ENCODE results near the gene CREB3.

DNA sequence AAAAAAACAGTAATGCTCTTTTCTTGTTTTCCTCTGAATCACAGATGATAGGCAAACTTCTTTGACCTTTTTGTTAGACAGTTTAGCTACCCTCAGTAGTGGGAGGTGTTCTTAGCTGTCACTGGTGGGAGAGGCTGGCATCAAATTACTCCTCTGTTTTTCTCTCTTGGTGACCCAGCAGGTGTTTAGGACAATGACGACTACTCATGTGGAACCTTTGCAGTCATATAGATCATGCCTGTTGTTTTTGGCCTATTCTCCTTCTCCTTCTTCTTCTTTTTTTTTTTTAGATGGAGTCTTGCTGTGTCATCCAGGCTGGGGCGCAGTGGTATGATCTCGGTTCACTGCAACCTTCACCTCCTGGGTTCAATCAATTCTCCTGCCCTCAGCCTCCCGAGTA, 43.6 kb downstream of the CREB3 start:
- TF ChIP-seq CREB1 (IDR thresholded peaks at IDR 0.05; ENCODE audit: low read depth) (no peak), MAX (IDR thresholded peaks at IDR 0.05) (peak; percentile 44; the same call in 1 of the 2 replicates), TAF1 (IDR thresholded peaks at IDR 0.05; ENCODE audit: low read depth) (no peak)
- TF ChIP-seq, protein P1, sequence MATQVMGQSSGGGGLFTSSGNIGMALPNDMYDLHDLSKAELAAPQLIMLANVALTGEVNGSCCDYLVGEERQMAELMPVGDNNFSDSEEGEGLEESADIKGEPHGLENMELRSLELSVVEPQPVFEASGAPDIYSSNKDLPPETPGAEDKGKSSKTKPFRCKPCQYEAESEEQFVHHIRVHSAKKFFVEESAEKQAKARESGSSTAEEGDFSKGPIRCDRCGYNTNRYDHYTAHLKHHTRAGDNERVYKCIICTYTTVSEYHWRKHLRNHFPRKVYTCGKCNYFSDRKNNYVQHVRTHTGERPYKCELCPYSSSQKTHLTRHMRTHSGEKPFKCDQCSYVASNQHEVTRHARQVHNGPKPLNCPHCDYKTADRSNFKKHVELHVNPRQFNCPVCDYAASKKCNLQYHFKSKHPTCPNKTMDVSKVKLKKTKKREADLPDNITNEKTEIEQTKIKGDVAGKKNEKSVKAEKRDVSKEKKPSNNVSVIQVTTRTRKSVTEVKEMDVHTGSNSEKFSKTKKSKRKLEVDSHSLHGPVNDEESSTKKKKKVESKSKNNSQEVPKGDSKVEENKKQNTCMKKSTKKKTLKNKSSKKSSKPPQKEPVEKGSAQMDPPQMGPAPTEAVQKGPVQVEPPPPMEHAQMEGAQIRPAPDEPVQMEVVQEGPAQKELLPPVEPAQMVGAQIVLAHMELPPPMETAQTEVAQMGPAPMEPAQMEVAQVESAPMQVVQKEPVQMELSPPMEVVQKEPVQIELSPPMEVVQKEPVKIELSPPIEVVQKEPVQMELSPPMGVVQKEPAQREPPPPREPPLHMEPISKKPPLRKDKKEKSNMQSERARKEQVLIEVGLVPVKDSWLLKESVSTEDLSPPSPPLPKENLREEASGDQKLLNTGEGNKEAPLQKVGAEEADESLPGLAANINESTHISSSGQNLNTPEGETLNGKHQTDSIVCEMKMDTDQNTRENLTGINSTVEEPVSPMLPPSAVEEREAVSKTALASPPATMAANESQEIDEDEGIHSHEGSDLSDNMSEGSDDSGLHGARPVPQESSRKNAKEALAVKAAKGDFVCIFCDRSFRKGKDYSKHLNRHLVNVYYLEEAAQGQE (IDR thresholded peaks at IDR 0.05; ENCODE audit: low read depth): no peak
- TF ChIP-seq, protein P2, sequence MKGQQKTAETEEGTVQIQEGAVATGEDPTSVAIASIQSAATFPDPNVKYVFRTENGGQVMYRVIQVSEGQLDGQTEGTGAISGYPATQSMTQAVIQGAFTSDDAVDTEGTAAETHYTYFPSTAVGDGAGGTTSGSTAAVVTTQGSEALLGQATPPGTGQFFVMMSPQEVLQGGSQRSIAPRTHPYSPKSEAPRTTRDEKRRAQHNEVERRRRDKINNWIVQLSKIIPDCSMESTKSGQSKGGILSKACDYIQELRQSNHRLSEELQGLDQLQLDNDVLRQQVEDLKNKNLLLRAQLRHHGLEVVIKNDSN (IDR thresholded peaks at IDR 0.05): no peak

All from Ishikawa (cell line).